HT-29 (cell line): ENCODE results near the gene LRRC39. TPM values are rescaled to one million over a fixed set of nuclear protein-coding genes. Genes with fewer than 3 reads are reported as not detected.

Source experiments
- DNase-seq: peaks from one replicate; pipeline ENCODE4 v3.0.0-alpha.2; 2015; ENCODE audit warnings: low spot score
- small RNA-seq: library from RNA; depleted of rRNA; stranded (forward); fragments of <200 nt; gene quantifications from one replicate; pipeline ENCODE3, GENCODE V24; 2014
- total RNA-seq: library from RNA; depleted of rRNA; stranded (reverse); fragments of >200 nt; shearing (Covaris generic); gene quantifications from 2 replicates; pipeline ENCODE4 v1.2.3, GENCODE V29; 2014; rRNA removed

LRRC39 gene
- total RNA-seq, 1 experiment from 2014 or later = 0.41 TPM

DNA sequence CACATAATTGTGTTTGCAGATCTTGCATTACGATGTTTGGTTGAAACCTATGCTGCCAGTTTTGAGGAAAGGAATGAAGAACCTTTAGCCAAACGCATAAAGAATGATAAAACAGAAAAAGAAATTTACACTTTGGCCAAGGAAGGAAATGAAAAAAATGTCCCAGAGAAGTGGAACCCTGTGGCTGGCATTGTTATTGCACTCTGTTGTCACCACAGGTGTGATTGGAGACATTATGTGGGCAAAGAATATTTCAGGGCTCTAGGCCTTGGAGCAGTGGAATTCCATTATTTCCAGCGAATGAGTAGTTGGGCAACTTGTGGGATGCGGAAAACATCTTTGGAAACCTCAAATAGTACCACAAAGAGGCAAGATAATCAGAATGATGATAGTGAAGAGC, 30.2 kb downstream of the LRRC39 start:
- DNase-seq = no peak

GRCh38 chr1:100146958-100147357, 31.1 kb downstream of the LRRC39 start:
- no peak for DNase-seq

- no peak for DNase-seq
Measured at GRCh38 chr1:100145116-100145515, 32.9 kb downstream of the LRRC39 start.

DNA sequence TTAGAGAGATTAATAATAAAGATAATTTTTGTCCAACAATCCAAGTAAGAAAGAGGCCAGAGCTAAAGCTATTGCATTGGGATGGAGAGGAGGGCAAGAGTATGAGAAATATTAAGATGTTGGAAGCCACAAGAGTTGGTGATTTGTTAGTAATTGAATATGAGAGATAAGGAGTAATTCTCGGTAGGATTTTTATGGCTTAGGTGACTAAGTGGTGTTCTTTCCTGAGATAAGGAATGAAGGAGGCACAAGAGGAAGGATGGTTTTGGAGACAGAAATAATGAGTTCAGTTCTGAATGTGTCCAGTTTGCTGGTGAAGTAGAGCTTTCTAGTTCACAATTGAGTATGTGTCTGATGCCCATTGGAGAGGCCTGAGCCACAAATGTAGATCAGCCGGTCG, 35.7 kb downstream of the LRRC39 start:
- no peak for DNase-seq

DNA sequence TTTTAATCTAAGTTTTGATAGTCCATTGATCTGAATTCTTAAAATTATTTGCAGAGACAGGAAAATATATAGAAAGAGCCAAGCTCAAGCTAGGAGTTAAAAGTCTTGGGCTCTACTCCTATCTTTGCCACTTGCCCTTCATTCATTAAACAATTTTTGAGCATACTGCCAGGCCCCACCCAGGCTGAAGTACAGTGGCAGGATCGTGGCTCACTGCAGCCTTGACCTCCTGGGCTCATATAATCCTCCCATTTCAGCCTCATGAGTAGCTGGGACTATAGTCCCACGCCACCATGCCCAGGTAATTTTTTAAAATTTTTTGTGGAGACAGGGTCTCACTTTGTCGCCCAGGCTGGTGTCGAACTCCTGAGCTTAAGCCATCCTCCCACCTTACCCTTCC, 36.9 kb downstream of the LRRC39 start:
- no peak for DNase-seq

DNA sequence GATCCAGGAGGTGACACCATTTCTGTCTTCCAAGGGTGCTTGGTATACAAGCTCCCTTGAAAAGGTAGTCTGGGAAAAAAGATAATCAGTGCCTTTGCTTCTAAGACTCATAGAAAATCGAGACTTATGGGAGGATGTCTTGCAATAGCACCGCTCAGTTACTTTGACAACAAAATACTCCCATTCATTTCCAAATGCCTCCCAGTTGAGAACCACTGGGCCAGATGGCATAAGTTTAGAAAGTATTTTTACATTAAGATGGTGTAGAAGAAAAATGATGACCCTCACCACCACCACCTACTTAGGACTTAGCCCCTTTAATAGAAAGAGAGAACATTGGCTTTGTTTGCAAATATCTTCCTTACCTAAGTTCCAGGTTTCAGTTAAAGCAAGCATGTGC, 40.5 kb downstream of the LRRC39 start:
- DNase-seq = no peak

- no peak for DNase-seq
Measured at GRCh38 chr1:100134872-100135271, 43.2 kb downstream of the LRRC39 start.

GRCh38 chr1:100132566-100133477, 45.2 kb downstream of the LRRC39 start, which contains the start of the genes SASS6 and TRMT13:
SASS6 (minus strand) TSS chr1:100132930; CDS start chr1:100132814, 116 bp downstream.
TRMT13 (plus strand) TSS chr1:100133163; CDS start chr1:100133169, 6 bp downstream.
- peak; percentile 96 for DNase-seq

DNA sequence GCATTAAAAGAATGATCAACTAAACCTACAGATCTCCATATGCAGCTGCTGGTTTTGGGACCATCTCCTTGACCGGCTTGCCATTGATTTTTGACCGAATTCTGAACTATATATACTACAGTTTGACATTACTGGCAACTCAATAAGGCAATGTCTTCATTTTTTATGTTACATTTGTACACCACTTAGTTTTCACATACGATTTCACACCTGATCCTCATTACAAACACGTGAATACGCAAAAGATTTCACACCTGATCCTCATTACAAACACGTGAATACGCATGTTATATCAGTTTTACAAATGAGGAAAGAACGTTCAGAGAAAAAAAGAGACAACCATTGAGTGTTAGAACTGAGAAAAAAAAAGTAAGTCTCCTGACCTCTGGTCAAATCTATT, 46.4 kb downstream of the LRRC39 start:
- no peak for DNase-seq

GRCh38 chr1:100130552-100131077, 47.4 kb downstream of the LRRC39 start:
- peak; percentile 3 for DNase-seq

DNA sequence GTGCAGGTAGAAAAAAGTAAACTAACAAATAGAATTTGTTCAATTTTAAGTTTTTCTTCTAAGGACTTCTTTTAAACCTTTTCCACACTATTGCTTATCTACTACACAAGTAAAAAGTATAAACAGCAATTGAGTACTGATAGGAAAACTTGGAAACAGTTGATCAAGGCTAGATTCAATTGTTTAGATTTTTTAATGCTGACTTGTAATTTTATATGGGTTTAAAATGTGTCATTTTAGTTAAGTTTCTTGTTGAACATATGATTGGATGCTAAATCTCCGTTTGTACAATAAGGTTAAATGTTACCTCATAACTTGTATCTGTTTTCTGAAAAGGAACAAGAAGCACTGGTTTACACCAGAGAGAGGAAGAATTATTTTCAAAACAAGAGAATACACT, 50.8 kb downstream of the LRRC39 start:
- no peak for DNase-seq

- no peak for DNase-seq
Measured at GRCh38 chr1:100122177-100122576, 55.9 kb downstream of the LRRC39 start.

DNA sequence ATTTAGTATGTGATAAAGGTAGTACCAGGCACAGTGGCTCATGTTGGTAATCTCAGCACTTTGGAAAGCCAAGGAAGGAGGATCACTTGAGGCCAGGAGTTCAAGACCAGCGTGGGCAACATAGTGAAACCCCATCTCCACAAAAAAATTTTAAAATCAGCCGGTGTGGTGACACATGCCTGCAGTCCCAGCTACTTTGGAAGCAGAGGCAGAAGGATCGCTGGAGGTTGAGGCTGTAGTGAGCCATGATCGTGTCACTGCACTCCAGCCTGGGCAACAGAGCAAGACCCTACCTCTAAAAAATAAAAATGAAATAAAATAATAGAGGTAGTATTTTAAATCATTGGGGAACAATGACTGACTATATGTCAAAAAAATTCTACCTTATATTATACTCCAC, 62.5 kb downstream of the LRRC39 start:
- DNase-seq = no peak

DNA sequence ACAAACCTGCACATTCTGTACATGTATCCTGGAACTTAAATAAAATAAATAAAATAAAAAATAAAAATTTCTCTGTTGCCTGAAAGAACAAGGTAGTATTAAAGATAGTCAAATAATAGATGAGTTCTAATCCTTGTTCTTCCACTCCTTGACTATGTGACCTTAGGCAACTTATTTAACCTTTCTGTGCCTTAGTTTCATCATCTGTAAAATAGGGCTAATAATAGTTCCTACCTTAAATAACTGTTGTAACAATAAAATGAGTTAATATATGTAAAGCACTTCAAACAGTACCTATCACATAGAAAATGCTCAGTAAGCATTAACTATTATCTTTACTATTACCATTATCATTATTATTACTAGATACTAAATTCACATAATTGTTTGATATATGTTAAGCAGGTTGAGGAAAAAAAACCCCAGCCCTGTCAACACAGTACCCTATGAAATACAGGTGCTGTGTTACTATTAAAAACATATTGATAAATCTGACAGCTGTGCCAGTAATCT, 68.4 kb downstream of the LRRC39 start:
- no peak for DNase-seq

DNA sequence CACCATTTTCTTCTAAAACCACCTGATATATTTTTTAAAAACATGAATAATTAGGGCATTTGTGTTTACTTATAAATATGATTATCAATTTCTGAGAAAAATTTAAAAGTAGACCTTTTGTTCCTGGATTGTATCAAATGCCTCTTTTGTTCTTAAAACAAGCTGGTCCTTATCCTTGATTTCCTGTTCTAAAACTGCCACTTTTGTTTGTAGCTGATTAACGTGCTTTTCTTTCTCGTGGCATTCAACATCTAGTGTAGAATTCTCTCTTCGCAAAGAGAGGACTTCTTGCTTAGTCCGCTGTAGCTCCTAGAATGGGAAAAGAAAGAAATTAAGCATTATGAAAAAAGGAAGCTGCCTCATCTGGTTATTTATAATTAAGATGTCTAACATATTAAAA, 70.4 kb downstream of the LRRC39 start:
- no peak for DNase-seq

DNA sequence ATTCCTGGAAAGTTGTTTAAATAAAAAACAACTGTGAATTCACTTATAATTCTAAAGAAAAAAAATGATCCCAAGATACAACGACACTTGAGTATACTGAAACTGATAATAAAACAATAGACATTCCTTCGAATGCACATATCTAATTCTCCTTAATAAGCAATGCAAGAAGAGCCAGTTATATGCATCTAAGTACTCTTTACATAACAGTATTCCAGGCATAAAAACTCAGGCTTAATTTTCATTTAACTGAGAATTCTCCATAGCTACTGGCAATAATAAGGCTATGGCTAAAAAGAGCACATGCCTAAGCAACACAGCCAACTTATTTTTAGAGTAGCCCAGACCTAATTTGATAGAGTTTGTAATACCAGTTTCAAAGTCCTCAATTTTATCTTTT, 76.5 kb downstream of the LRRC39 start:
- no peak for DNase-seq

DNA sequence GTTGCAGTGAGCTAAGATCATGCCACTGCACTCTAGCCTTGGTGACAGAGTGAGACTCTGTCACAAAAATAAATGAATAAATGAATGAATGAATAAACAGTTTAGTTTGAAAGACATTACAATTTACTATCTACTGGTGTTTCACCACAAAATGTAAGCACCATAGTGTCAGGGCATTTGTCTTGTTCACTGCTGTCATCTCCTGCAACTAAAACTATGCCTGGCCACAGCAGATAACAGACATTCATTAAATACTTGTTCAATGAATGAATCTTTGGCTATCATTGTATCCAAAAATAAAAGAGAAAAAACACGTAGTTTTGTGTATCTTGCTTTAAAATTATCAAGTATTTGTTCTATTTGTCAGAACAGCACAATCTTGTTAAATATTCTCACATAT, 77.9 kb downstream of the LRRC39 start:
- no peak for DNase-seq

Small RNA genes lying within 50 kb of the gene (small RNA-seq; reads per million reads assigned to genes)
- gene AC093019.1 (0.65 reads per million), gene RPL23AP90 (not detected)

Other genes with a start within 250 kb of the LRRC39 start
- 30.5 and 30.8 TPM in 2 replicates for gene SLC35A3, start 208.3 kb downstream of the LRRC39 start, total RNA-seq
- gene SASS6, start 45.3 kb downstream of the LRRC39 start, total RNA-seq = 3.3 and 3.9 TPM in 2 replicates
- gene TRMT13, start 45.1 kb downstream of the LRRC39 start, total RNA-seq = 5.8 and 7.5 TPM in 2 replicates
- 2.5 and 3.6 TPM in 2 replicates for gene DBT, start 71.6 kb upstream of the LRRC39 start, total RNA-seq
- gene RTCA, start 88.0 kb upstream of the LRRC39 start, total RNA-seq = 19.8 and 25.5 TPM in 2 replicates
- 15.5 and 15.6 TPM in 2 replicates for gene CDC14A, start 174.2 kb upstream of the LRRC39 start, total RNA-seq